ENCODE measurements around the gene EMC6.
"Not testable (repeated sequence)": the region's sequence is repeated elsewhere in the genome, so short reads cannot be mapped to it uniquely, and the experiment has no call there.

Gene EMC6

DNA sequence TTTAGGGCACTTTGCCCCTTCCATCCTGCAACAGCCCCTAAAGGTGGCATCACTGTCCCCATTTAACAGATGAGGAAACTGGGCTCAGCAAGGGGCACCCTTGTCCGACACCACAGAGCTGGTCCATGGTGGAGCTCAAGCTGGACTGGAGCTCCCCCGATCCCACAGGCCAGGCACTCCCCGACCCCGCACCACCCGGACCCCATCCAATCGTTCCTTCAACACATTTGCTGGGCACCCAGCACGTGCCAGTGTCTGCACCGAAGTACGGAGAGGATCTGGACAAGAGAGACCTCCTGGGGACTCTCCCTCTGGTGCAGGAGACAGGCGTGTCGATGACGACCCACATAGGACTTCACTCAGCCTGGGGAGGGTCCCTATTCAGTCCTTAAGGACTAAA is 13.4 kb downstream of the EMC6 start:
- DNase-seq = no peak

DNA sequence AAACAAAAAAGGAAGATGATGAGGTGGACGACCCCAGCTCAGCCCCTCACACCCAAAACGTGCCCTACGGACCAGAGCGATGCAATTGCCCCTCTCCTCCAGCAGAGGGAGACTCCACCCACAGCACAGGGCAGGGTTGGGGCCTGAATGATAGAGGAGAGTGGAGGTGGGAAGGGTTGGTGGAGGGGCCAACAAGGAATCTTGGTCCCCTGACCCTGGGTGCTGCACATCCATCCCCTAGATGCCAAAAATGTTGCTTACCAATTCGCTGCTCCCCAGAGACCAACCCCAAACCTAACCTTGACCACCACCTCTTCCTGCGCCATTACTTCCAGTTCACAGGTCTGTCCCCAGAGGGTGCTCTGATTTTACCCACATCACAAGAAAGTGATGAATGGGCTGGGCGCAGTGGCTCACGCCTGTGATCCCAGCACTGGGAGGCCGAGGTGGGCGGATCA is 14.5 kb downstream of the EMC6 start:
- DNase-seq = peak; percentile 52 to 65

- no peak for DNase-seq
Measured at GRCh38 chr17:3685174-3685573, 16.6 kb downstream of the EMC6 start.

DNA sequence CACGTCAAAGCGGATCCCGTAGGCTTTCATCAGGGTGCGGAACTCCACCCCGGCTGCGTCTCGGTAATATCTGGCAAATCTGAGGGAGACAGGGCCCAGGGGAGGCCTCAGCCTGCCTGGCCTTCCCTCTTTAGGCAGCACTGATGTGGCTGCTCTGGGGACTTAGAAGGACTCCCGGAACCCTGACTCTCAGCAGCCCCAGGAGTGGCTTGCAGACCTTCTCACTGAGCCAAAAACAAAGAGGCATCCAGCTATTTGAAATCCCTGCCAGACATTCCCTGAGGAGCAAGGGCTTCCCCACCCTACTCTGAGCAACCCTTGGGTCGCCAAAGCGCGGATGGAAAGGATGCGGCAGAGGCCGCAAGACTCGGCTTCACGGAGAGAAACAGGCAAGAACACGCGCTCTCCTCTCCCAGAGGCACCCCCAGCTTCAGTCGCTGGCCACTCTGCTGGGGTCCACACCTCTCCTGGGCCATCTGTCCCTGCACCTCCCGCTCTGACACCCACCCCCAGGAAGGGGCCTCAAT is 19.5 kb downstream of the EMC6 start:
- no peak for DNase-seq

GRCh38 chr17:3688852-3689261 is 20.2 kb downstream of the EMC6 start:
- no peak for DNase-seq

- DNase-seq = no peak
Measured at GRCh38 chr17:3689262-3690093, 20.9 kb downstream of the EMC6 start.

DNA sequence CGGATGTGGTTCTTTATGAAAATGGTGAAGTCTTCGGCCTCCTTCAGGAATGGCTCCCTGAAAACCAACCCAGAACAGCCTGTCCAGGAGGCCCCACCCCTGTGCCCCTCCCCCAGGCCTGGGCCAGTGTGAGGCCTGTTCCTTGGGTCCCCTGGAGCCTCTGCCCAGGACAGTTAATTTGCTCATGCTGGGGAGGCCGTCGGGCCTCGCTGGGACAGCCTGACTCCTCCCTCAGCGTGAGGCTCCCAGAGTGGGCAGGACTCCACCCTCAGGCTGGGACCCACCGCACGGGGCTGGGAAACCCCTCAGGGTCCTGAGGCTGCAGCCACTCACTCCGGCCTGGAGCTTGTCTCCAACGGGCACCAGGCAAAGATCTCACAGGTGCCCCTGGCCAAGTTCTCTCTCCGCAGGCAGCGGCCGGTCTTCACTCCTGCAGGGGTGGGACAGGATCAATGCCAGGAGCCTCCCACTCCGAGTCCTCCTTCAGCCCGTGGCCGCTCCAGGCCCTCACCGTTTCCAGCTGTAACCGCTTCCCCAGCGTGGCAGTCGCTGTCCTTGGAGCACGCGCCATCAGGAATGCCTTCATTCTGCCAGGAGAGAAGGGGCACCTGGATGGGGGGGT is 21.6 kb downstream of the EMC6 start:
- no peak for DNase-seq

- DNase-seq = no peak
Measured at GRCh38 chr17:3691617-3692067, 23.0 kb downstream of the EMC6 start.

DNA sequence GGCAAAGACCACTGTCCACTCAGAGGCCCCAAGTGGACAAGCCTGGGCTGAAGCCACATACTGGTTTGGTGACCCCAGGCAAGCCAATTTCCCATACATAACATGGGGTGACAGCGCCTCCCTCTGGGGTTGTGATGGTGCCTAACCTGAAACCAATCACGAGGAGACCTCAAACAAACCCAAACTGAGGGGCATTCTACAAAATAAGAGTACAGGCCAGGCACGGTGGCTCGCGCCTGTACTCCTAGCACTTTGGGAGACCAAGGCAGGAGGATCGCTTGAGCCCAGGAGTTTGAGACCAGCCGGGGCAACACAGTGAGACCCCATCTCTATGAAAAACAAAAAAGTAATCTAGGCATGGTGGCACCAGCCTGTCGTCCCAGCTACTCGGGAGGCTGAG is 23.7 kb downstream of the EMC6 start:
- no peak for DNase-seq

GRCh38 chr17:3693141-3693540 is 24.5 kb downstream of the EMC6 start:
- no peak for DNase-seq

DNA sequence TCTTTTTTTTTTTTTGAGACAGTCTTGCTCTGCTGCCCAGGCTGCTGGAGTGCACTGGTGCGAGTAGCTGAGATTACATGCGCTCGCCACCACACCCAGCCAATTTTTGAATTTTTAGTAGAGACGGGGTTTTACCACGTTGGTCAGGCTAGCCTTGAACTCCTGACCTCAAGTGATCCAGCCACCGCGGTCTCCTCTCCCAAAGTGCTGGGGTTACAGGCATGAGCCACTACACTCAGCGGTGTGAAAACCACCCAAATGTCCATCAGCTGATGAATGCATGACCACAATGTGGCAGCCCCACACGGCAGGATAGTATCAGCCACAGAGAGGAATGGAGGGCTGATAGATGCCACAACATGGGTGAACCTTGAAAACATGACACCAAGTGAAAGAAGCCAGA is 25.2 kb downstream of the EMC6 start:
- DNase-seq = peak; percentile 41 to 61

DNA sequence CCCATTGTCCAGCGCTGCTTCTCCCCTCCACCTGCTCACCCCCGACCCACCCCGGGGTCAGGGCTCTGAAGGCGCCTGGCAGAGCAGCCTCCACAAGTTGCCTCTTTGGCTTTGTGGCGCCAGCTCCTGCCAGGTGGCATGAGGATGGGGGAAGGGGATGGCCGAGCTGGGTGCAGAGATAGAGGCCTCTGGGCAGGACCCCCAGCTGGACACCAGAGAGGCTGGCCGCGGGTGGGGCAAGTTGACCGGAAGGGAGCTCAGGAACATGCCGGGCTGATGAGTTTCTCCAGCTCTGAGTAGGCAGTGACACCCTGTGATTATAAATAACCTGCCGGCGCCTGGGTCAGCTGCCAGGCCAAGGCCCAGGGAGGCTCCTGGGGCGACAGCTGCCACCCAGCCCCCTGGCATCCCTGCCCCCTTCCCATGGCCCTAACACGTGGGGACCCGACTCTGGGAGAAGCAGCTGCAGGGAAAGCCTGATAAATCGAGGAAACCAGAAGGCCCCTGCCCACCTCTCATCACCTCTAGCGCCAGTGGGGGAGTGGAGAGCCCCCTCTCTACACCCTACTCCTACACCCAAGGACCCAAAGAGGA is 26.6 kb downstream of the EMC6 start:
- no peak for DNase-seq

- DNase-seq = peak; percentile 50 to 63
Measured at GRCh38 chr17:3695723-3696411, 27.3 kb downstream of the EMC6 start, which contains the start of gene P2RX5. TSS of gene P2RX5 (minus strand) at chr17:3696155. CDS start at chr17:3696005, 150 bp downstream.

DNA sequence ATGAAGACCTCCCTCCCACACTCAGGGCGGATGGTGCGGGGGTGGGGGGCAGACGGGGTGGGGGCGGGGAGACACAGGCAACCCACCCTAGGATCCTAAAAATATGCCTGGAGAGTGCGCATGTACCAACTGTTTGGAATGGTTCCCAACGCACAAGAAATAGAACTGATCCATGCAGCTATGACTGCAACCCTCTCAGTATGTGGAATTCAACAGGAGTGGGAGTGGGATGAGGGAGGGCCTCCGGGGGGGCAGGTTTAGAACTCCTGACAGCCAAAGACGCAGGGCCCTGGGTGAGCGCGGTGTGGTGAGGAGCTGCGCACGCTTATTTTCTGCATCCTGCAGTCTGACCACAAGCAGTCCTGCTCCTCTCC is 28.5 kb downstream of the EMC6 start:
- DNase-seq = no peak

GRCh38 chr17:3698139-3698538 is 29.5 kb downstream of the EMC6 start:
- DNase-seq = no peak

- no peak for DNase-seq
Measured at GRCh38 chr17:3699951-3700350, 31.3 kb downstream of the EMC6 start.

DNA sequence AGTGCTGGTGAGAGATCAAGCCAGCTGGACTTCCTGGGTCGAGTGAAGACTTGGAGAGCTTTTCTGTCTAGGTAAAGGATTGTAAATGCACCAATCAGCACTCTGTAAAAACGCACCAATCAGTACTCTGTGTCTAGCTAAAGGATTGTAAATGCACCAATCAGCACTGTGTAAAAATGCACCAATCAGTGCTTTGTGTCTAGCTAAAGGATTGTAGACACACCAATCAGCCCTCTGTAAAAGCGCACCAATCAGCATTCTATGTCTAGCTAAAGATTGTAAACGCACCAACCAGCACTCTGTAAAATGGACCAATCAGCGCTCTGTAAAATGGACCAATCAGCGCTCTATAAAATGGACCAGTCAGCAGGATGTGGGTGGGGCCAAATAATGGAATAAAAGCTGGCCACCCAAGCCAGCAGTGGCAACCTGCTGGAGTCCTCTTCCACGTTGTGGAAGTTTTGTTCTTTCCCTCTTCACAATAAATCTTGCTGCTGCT is 33.5 kb downstream of the EMC6 start:
- DNase-seq = not testable (repeated sequence)

GRCh38 chr17:3704931-3705717 is 36.5 kb downstream of the EMC6 start:
- DNase-seq = no peak

DNA sequence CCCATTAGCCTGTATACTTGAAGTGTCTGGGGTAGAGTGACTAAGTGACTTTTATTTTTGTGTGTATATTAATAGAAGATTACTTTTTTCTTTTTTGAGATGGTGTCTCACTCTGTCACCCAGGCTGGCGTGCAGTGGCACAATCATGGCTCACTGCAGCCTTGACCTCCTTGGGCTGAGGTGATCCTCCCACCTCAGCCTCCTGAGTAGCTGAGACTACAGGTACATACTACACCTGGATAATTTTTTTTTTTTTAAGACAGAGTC is 37.0 kb downstream of the EMC6 start:
- DNase-seq = not testable (repeated sequence)

- DNase-seq = no peak
Measured at GRCh38 chr17:3708366-3708765, 39.8 kb downstream of the EMC6 start.

DNA sequence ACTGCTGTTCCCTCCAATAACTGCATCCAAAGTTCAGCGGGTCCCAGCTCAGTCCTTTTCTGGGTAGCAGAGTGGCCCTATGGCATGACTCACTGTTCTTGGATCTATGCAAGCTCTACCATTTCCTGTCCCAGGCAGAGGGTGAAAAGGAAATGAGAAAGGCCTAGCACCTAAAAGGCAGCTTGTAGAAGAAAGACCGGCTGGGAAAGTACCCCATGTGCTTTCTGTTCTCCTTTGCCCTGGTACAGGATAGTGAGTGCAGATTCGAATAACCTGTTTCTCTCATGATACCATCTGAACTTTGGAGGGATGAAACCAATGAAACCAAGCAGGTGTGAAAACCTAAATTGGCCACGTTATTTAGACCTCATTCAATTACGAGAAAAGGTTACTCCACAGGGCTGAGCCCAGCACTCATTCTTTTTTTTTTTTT is 42.4 kb downstream of the EMC6 start:
- DNase-seq = peak; percentile 82 to 88

DNA sequence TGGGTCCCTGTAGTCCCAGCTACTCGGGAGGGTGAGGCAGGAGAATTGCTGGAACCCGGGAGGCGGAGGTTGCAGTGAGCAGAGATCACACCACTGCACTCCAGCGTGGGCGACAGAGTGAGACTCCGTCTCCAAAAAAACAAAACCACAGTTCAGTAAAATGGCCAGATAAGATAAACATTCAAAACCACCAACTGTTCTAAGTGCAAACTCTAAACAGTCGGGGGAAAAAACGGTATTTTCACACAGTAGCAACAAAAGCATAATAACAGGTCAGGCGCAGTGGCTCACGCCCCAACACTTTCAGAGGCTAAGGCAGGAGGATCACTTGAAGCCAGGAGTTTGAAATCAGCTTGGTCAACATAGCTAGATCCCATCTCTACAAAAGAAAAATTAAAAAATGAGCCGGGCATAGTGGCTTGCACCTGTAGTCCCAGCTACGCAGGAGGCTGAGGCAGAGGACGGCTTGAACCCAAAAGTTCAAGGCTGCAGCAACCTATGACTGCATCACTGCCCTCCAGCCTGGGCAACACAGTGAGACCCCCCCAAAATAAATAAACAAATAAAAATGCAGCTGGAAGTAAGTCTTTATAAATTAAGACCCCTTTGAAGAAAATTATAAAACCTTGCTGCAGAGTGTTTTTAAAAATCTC is 44.3 kb downstream of the EMC6 start:
- no peak for DNase-seq

All from CD4-positive, alpha-beta T cell treated with Interleukin-1 beta for 1 hour (primary cell).